HepG2 (cell line): ENCODE results near the gene TECTB. TPM values are rescaled to one million over a fixed set of nuclear protein-coding genes. Genes with fewer than 3 reads are reported as not detected.

ENCODE experiments used
- ATAC-seq: fragments of 200-7000 bp; cut with Tn5 transposase; 3 replicates; pipeline ENCODE4 v1.9.1; 2020; ENCODE audit warnings: mild to moderate bottlenecking, moderate library complexity
- BruUV-seq: library from RNA; stranded (reverse); fragments of 400-500 nt; replicated peaks from 2 replicates; lab custom pipeline; 2021; lab: Mats Ljungman, UMichigan
- CTCF ChIA-PET: fragments of 300-600 bp; formaldehyde crosslinking; extraction: SDS; loops from one replicate; lab custom pipeline; 2021; ENCODE audit warnings: low total read pairs, inconsistent platforms, low intra/inter-chr PET ratio; lab: Yijun Ruan, JAX
- POLR2A ChIA-PET: fragments of 350-600 bp; sonication (Branson Sonifier 250); formaldehyde crosslinking; loops from one replicate; lab custom pipeline; 2020; ENCODE audit warnings: antibody characterized with exemption, inconsistent platforms; lab: Yijun Ruan, JAX
- DNase-seq: peaks from one replicate; pipeline ENCODE4 v3.0.0-alpha.2; 2015; ENCODE audit warnings: low spot score
- FAIRE-seq: peaks from 3 replicates; lab custom pipeline; 2011; peaks lifted over from hg19 to GRCh38; lab: Jason Lieb, UNC
- H2AFZ ChIP-seq: one replicate; pipeline ENCODE4 v1.6.1; 2011; ENCODE audit warnings: low read length, inconsistent platforms
- H3K27ac ChIP-seq: fragments of 300-600 bp; 3 replicates; pipeline ENCODE4 v1.8.0; 2011; ENCODE audit warnings: mixed run types, mild to moderate bottlenecking, mixed read lengths, low read length, inconsistent platforms; ENCODE audit not compliant: insufficient read depth; ENCODE audit errors: extremely low read length
- H3K27me3 ChIP-seq, 2 experiments: fragments of 200-600 bp in 1 of 2; 2 replicates in 1 of 2; 3 replicates in 1 of 2; pipeline versions ENCODE4 v1.6.0 to v1.8.0; 2011; ENCODE audit warnings: low read length in 2 of 2, mild to moderate bottlenecking in 2 of 2, moderate library complexity in 2 of 2, inconsistent platforms in 1 of 2; ENCODE audit not compliant: insufficient read depth in 2 of 2, control insufficient read depth in 1 of 2
- H3K36me3 ChIP-seq, 2 experiments: fragments of 200-600 bp in 1 of 2; replicated peaks in 1 of 2; 2 replicates in 1 of 2; 3 replicates in 1 of 2; pipeline versions ENCODE4 v1.5.1 to v1.8.0; 2011; ENCODE audit warnings: low read length in 2 of 2, inconsistent platforms in 1 of 2; ENCODE audit not compliant: insufficient read depth in 2 of 2, control insufficient read depth in 1 of 2
- H3K4me1 ChIP-seq: 2 replicates; pipeline ENCODE4 v1.5.1; 2012; ENCODE audit warnings: low read length, inconsistent platforms; ENCODE audit not compliant: insufficient read depth
- H3K4me2 ChIP-seq: 2 replicates; pipeline ENCODE4 v1.6.0; 2011; ENCODE audit warnings: low read depth, low read length, inconsistent platforms
- H3K4me3 ChIP-seq, 3 experiments: fragments of 200-600 bp in 1 of 3; sonication (generic), shearing (Covaris generic) in 1 of 3; replicated peaks in 1 of 3; 2 replicates each; pipeline ENCODE4 v1.5.1; 2011 to 2016; ENCODE audit warnings: low read length in 3 of 3, inconsistent platforms in 2 of 3, low read depth in 2 of 3, mild to moderate bottlenecking in 2 of 3, control low read depth in 1 of 3, mixed read lengths in 1 of 3; ENCODE audit not compliant: insufficient read depth in 1 of 3
- H3K79me2 ChIP-seq: one replicate; pipeline ENCODE4 v1.6.1; 2011; ENCODE audit warnings: low read length, inconsistent platforms; ENCODE audit not compliant: insufficient read depth
- H3K9ac ChIP-seq: 2 replicates; pipeline ENCODE4 v1.6.0; 2011; ENCODE audit warnings: mild to moderate bottlenecking, low read depth, low read length, inconsistent platforms; ENCODE audit not compliant: insufficient read depth
- H3K9me3 ChIP-seq: 2 replicates; pipeline ENCODE4 v1.5.1; 2012; ENCODE audit warnings: mild to moderate bottlenecking, low read length
- H4K20me1 ChIP-seq: 2 replicates; pipeline ENCODE4 v1.6.0; 2011; ENCODE audit warnings: inconsistent platforms, mild to moderate bottlenecking, low read length, moderate library complexity; ENCODE audit not compliant: insufficient read depth
- AFF4 ChIP-seq: sonication (generic); formaldehyde crosslinking; IDR thresholded peaks from 2 replicates; pipeline ENCODE4 v1.4.0; 2020; ENCODE audit warnings: missing genetic modification reagents
- DMAP1 ChIP-seq: IDR thresholded peaks from 2 replicates; pipeline ENCODE4 v1.6.1; 2016
- EEA1 ChIP-seq: sonication (generic); formaldehyde crosslinking; IDR thresholded peaks from 2 replicates; pipeline ENCODE4 v1.5.1; 2020; ENCODE audit warnings: mild to moderate bottlenecking, missing genetic modification reagents, borderline replicate concordance
- ETV5 ChIP-seq: IDR thresholded peaks from 2 replicates; pipeline ENCODE4 v1.6.1; 2018; ENCODE audit warnings: missing biosample characterization, missing genetic modification reagents, inconsistent platforms, borderline replicate concordance
- FOXP1 ChIP-seq, 2 experiments: fragments of 450-650 bp in 1 of 2; IDR thresholded peaks; 2 replicates each; pipeline ENCODE4 v1.6.1; 2017 to 2018; ENCODE audit warnings: antibody characterized with exemption in 1 of 2
- IKZF1 ChIP-seq: fragments of 450-650 bp; IDR thresholded peaks from 2 replicates; pipeline ENCODE4 v1.7.1; 2016
- MAZ ChIP-seq, 2 experiments: sonication (generic) in 1 of 2; formaldehyde crosslinking in 1 of 2; IDR thresholded peaks; 2 replicates each; pipeline versions ENCODE4 v1.5.0 to v1.6.1; 2012 to 2020; ENCODE audit warnings: low read depth in 2 of 2, mild to moderate bottlenecking in 2 of 2, borderline replicate concordance in 1 of 2, improper control_type of control experiment in 1 of 2, low read length in 1 of 2, missing genetic modification reagents in 1 of 2, moderate library complexity in 1 of 2
- ONECUT2 ChIP-seq: sonication (generic); formaldehyde crosslinking; IDR thresholded peaks from 2 replicates; pipeline ENCODE4 v1.4.0; 2020; ENCODE audit warnings: missing genetic modification reagents
- RBAK ChIP-seq: sonication (generic); formaldehyde crosslinking; IDR thresholded peaks from 2 replicates; pipeline ENCODE4 v1.5.1; 2020; ENCODE audit warnings: mild to moderate bottlenecking, missing genetic modification reagents
- SKI ChIP-seq: fragments of 450-650 bp; IDR thresholded peaks from one replicate; pipeline ENCODE4 v1.6.1; 2018; ENCODE audit warnings: mild to moderate bottlenecking; ENCODE audit not compliant: partially characterized antibody
- SMAD1 ChIP-seq: sonication (generic); formaldehyde crosslinking; IDR thresholded peaks from 2 replicates; pipeline ENCODE4 v1.4.0; 2020; ENCODE audit warnings: missing genetic modification reagents, low read depth, mild to moderate bottlenecking, borderline replicate concordance
- SMARCC2 ChIP-seq: fragments of 450-650 bp; IDR thresholded peaks from 2 replicates; pipeline ENCODE4 v1.6.1; 2017; ENCODE audit warnings: antibody characterized with exemption, mild to moderate bottlenecking
- TEAD3 ChIP-seq: optimal IDR thresholded peaks from 2 replicates; pipeline ENCODE3; 2016; ENCODE audit warnings: borderline replicate concordance
- ZBTB38 ChIP-seq: sonication (generic); formaldehyde crosslinking; IDR thresholded peaks from 2 replicates; pipeline ENCODE4 v1.5.1; 2020; ENCODE audit warnings: mild to moderate bottlenecking, missing genetic modification reagents
- ZNF18 ChIP-seq: sonication (generic); formaldehyde crosslinking; IDR thresholded peaks from 2 replicates; pipeline ENCODE4 v1.8.0; 2022; ENCODE audit warnings: mild to moderate bottlenecking, missing genetic modification reagents; ENCODE audit not compliant: insufficient replicate concordance
- ZNF460 ChIP-seq: sonication (generic); formaldehyde crosslinking; IDR thresholded peaks from 2 replicates; pipeline ENCODE4 v1.5.1; 2020; ENCODE audit warnings: missing genetic modification reagents, mild to moderate bottlenecking, borderline replicate concordance
- ZNF775 ChIP-seq: sonication (generic); formaldehyde crosslinking; IDR thresholded peaks from 2 replicates; pipeline ENCODE4 v1.4.0; 2020; ENCODE audit warnings: missing genetic modification reagents, mild to moderate bottlenecking, moderate library complexity, borderline replicate concordance
- ZNF788 ChIP-seq: sonication (generic); formaldehyde crosslinking; IDR thresholded peaks from 2 replicates; pipeline ENCODE4 v1.5.0; 2020; ENCODE audit warnings: mild to moderate bottlenecking, missing genetic modification reagents, borderline replicate concordance
- ZSCAN30 ChIP-seq: sonication (generic); formaldehyde crosslinking; IDR thresholded peaks from 2 replicates; pipeline ENCODE4 v1.5.0; 2020; ENCODE audit warnings: mild to moderate bottlenecking, missing genetic modification reagents
- WGBS: methylation state at CpG from one replicate; pipeline ENCODE4 v1.1.6; 2017; ENCODE audit warnings: low lambda C conversion rate; 5-methylcytosine and 5-hydroxymethylcytosine counted together
- in situ Hi-C: cut with HindIII; loops from 2 replicates; pipeline ENCODE4 v1.10.0; 2017; ENCODE audit warnings: low pct_unique_long_range_greater_than_20kb; ENCODE audit not compliant: extremely low pct_ligation_motif_present
- intact Hi-C: fragments of 100-400 bp; cut with micrococcal nuclease; formaldehyde crosslinking; loops from one replicate; pipeline ENCODE4 v1.10.0; 2022; ENCODE audit not compliant: unreplicated experiment
- polyA plus RNA-seq, 8 experiments: library from polyadenylated mRNA; depleted of rRNA in 3 of 8; stranded (reverse) in 7 of 8; unstranded in 1 of 8; fragments of >200 nt; fragmentation: Illumina TruSeq in 4 of 8; extraction: Trizol in 4 of 8; gene quantifications; 2 replicates each; pipeline versions ENCODE4 v1.2.1 to v1.2.3, GENCODE V29; 2011 to 2016; ENCODE audit warnings: low read depth in 4 of 8, missing spikeins in 1 of 8, mixed read lengths in 1 of 8; ENCODE audit not compliant: insufficient read depth in 1 of 8
- total RNA-seq, 5 experiments: library from RNA; depleted of rRNA; stranded (reverse); fragments of >200 nt; fragmentation: Illumina TruSeq; extraction: Trizol; gene quantifications; 2 replicates each; pipeline ENCODE4 v1.2.3, GENCODE V29; 2016; ENCODE audit warnings: low read depth in 1 of 5

The TECTB gene
- total and polyA plus RNA-seq, 2 of the 13 experiments (the other 11 are each of a cell fraction or from before 2014, with no cell fraction given) = 0.78 to 1.8 TPM

GRCh38 chr10:112275512-112276245 is 7.5 kb upstream of the TECTB start:
- Histone ChIP-seq H3K9me3 (no peaks in the 10 kb centered on the region), H3K4me3 (peak overlapping the region in 1 of 3 experiments; percentile 32; a peak in 1 of 6 replicates), H3K36me3 (no peaks in the 10 kb centered on the region), H3K27me3 (no peaks in the 10 kb centered on the region), H2AFZ (no peak overlapping the region), H3K9ac (peak overlapping the region; percentile 75), H4K20me1 (no peaks in the 10 kb centered on the region), H3K79me2 (no peaks in the 10 kb centered on the region), H3K4me2 (peak overlapping the region; percentile 64), H3K27ac (peak overlapping the region; percentile 91), H3K4me1 (peaks cover 88% of the 10 kb centered on the region)
- DNase-seq = peak; percentile 98
- no TSS peak for BruUV-seq
- intact Hi-C loops = loop anchor here (1.0 to 5.0 kb wide), 4 partner anchors 14 to 1663 kb away; no protein-coding TSS in a partner anchor
- peak; percentile 89 for ATAC-seq
- CTCF ChIA-PET = no interaction called here
- in situ Hi-C loops = no loop called here
- WGBS = 0% methylated on average over 4 of the region's 4 CpGs
- POLR2A ChIA-PET = interaction anchor here (0.6 to 7.5 kb wide), 16 partner anchors 10 to 98 kb away, joined by 4 to 142 read pairs (median 12); partner anchors contain the start of gene ACSL5
- peak; percentile 90 for FAIRE-seq
- TF ChIP-seq FOXP1 (IDR thresholded peaks at IDR 0.05) = no peak
- peak; percentile 68 for TF ChIP-seq FOXP1 (CRISPR knock-in tag; IDR thresholded peaks at IDR 0.05)
- TF ChIP-seq ZNF460 (CRISPR knock-in tag) = no peak
- peak; percentile 48; the same call in 1 of the 2 replicates for TF ChIP-seq DMAP1
- no peak for TF ChIP-seq SMARCC2
- no peak for TF ChIP-seq SKI
- peak; percentile 35; the same call in 1 of the 2 replicates for TF ChIP-seq ETV5 (CRISPR knock-in tag)
- TF ChIP-seq ONECUT2 = peak; percentile 82
- TF ChIP-seq AFF4 (CRISPR knock-in tag) = no peak; the same call in 1 of the 2 replicates
- TF ChIP-seq EEA1 = no peak
- TF ChIP-seq ZSCAN30 (CRISPR knock-in tag) = peak; percentile 70; the same call in 1 of the 2 replicates
- TF ChIP-seq IKZF1 = no peak
- no peak for TF ChIP-seq SMAD1 (CRISPR knock-in tag)
- TF ChIP-seq ZNF788 (CRISPR knock-in tag) = no peak
- TF ChIP-seq ZBTB38 (CRISPR knock-in tag) = no peak
- no peak for TF ChIP-seq ZNF775 (CRISPR knock-in tag)
- peak; percentile 58 for TF ChIP-seq TEAD3 (CRISPR knock-in tag)
- TF ChIP-seq ZNF18 (CRISPR knock-in tag) = no peak
- TF ChIP-seq RBAK (CRISPR knock-in tag) = no peak
- TF ChIP-seq MAZ (IDR thresholded peaks at IDR 0.05; ENCODE audit: borderline replicate concordance, low read depth, low read length) = no peak
- TF ChIP-seq MAZ (CRISPR knock-in tag; IDR thresholded peaks at IDR 0.05; ENCODE audit: low read depth) = no peak
